Erythroblast (primary cell): ENCODE measurements around the gene CCNB3.

Source experiments
- GATA1 ChIP-seq: IDR thresholded peaks from 2 replicates; pipeline ENCODE4 v1.6.1; 2011; ENCODE audit warnings: low read depth, mild to moderate bottlenecking, control low read depth, low read length, moderate library complexity
- POLR2A ChIP-seq: IDR thresholded peaks from 2 replicates; pipeline ENCODE4 v1.6.1; 2011; ENCODE audit warnings: mild to moderate bottlenecking, low read length

- TF ChIP-seq POLR2A, result no peak
- TF ChIP-seq GATA1, result no peak
These were observed 171.1 kb downstream of the CCNB3 start for GRCh38 chrX:50375481-50376267.
